H1 (cell line): ENCODE measurements around the gene TSC22D1. TPM values are rescaled to one million over a fixed set of nuclear protein-coding genes. Genes with fewer than 3 reads are reported as not detected.

ENCODE experiments used
- BRCA1 ChIP-seq: IDR thresholded peaks from 2 replicates; pipeline ENCODE4 v1.6.1; 2012; ENCODE audit warnings: low read depth, low read length, improper control_type of control experiment
- HDAC2 ChIP-seq, 2 experiments: fragments of 300-600 bp in 1 of 2; sonication (generic) in 1 of 2; IDR thresholded peaks; 2 replicates each; pipeline ENCODE4 v1.6.1; 2011 to 2012; ENCODE audit warnings: low read depth in 2 of 2, low read length in 2 of 2, mild to moderate bottlenecking in 2 of 2, moderate library complexity in 2 of 2, borderline replicate concordance in 1 of 2, inconsistent platforms in 1 of 2
- RFX5 ChIP-seq: IDR thresholded peaks from 2 replicates; pipeline ENCODE4 v1.6.1; 2011; ENCODE audit warnings: low read depth, low read length, improper control_type of control experiment, borderline replicate concordance
- YY1 ChIP-seq: IDR thresholded peaks from 2 replicates; pipeline ENCODE4 v1.6.1; 2011; ENCODE audit warnings: low read depth, mild to moderate bottlenecking, low read length
- polyA plus RNA-seq, 7 experiments: library from polyadenylated mRNA; depleted of rRNA in 3 of 7; stranded (reverse) in 5 of 7; unstranded in 2 of 7; fragments of >200 nt in 5 of 7; fragments of 200-250 nt in 2 of 7; gene quantifications; 1 replicate in 5 of 7; 2 replicates in 1 of 7; 4 replicates in 1 of 7; pipeline versions ENCODE4 v1.2.1 to v1.2.3, GENCODE V29; 2011 to 2013; ENCODE audit warnings: missing spikeins in 2 of 7, mixed read lengths in 2 of 7
- total RNA-seq: library from RNA; stranded (reverse); fragmentation: NEBNext Ultra II Directional; extraction: Animal tissue kit (Norgen Biotek cat#: 25700); gene quantifications from 2 replicates; pipeline ENCODE4 v1.2.1, GENCODE V29; 2021

The TSC22D1 gene
- total and polyA plus RNA-seq, 2 of the 8 experiments (the other 6 are each of a cell fraction or from before 2014, with no cell fraction given) = 52.6 to 80.9 TPM

- TF ChIP-seq YY1 (no peak), RFX5 (no peak), HDAC2 (IDR thresholded peaks at IDR 0.05; ENCODE audit: borderline replicate concordance in 1 of 2, low read depth in 2 of 2, low read length in 2 of 2) (no peak), BRCA1 (no peak)
These were observed 163.0 kb downstream of the TSC22D1 start (continued) for GRCh38 chr13:44413095-44413494.
